Thyroid gland (tissue), 4 donors: ENCODE data around the gene KIF13A. TPM values are rescaled to one million over a fixed set of nuclear protein-coding genes. Genes with fewer than 3 reads are reported as not detected.
"Not testable (repeated sequence)": the region's sequence is repeated elsewhere in the genome, so short reads cannot be mapped to it uniquely, and the experiment has no call there.

Experiments used
- DNase-seq, 2 donors: peaks; one replicate each; pipeline ENCODE4 v3.0.0-alpha.2; 2019
- H3K27ac ChIP-seq, 3 donors: fragments of 200-600 bp; sonication (generic); 1 replicate in 2 of 3; 2 replicates in 1 of 3; pipeline ENCODE4 v1.5.1; 2016 to 2019; ENCODE audit warnings: mild to moderate bottlenecking in 1 of 3, moderate library complexity in 1 of 3
- H3K27me3 ChIP-seq: fragments of 200-600 bp; sonication (generic); one replicate; pipeline ENCODE4 v1.5.1; 2019
- H3K36me3 ChIP-seq, 2 donors: fragments of 200-600 bp; sonication (generic); one replicate each; pipeline ENCODE4 v1.5.1; 2016 to 2019
- H3K4me1 ChIP-seq, 2 donors: fragments of 200-600 bp; sonication (generic); one replicate each; pipeline ENCODE4 v1.5.1; 2017 to 2019
- H3K4me3 ChIP-seq, 3 donors: fragments of 200-600 bp; sonication (generic); replicated peaks in 1 of 3; 1 replicate in 2 of 3; 2 replicates in 1 of 3; pipeline ENCODE4 v1.5.1; 2016; ENCODE audit warnings: mild to moderate bottlenecking in 1 of 3
- H3K9me3 ChIP-seq: fragments of 200-600 bp; sonication (generic); one replicate; pipeline ENCODE4 v1.5.1; 2017
- POLR2A ChIP-seq, 2 donors: fragments of 450-650 bp; IDR thresholded peaks; one replicate each; pipeline ENCODE4 v1.6.1; 2017; ENCODE audit warnings: antibody characterized with exemption in 2 of 2, mild to moderate bottlenecking in 2 of 2, moderate library complexity in 1 of 2
- WGBS, 2 donors: methylation state at CpG; one replicate each; pipeline ENCODE4 v1.1.5; 2017; 5-methylcytosine and 5-hydroxymethylcytosine counted together
- intact Hi-C: fragments of 100-400 bp; cut with DNase I; formaldehyde crosslinking; loops from one replicate; pipeline ENCODE4 v1.15.1; 2023
- total RNA-seq, 4 donors: library from RNA; depleted of rRNA; stranded (reverse); fragments of >200 nt; gene quantifications; one replicate each; pipeline ENCODE4 v1.2.3, GENCODE V29; 2016
- TF ChIP-seq, protein P1 (sequence below), 6 experiments: fragments of 200-600 bp in 3 of 6; fragments of 450-650 bp in 3 of 6; sonication (generic) in 3 of 6; IDR thresholded peaks; one replicate each; pipeline ENCODE4 v1.5.1; 2016 to 2019; ENCODE audit warnings: antibody characterized with exemption in 6 of 6, mild to moderate bottlenecking in 2 of 6, inconsistent platforms in 1 of 6, moderate library complexity in 1 of 6

Gene KIF13A
- total RNA-seq, 4 donors from 2014 or later: 40.7 to 79.8 (median 66.4) TPM

DNA sequence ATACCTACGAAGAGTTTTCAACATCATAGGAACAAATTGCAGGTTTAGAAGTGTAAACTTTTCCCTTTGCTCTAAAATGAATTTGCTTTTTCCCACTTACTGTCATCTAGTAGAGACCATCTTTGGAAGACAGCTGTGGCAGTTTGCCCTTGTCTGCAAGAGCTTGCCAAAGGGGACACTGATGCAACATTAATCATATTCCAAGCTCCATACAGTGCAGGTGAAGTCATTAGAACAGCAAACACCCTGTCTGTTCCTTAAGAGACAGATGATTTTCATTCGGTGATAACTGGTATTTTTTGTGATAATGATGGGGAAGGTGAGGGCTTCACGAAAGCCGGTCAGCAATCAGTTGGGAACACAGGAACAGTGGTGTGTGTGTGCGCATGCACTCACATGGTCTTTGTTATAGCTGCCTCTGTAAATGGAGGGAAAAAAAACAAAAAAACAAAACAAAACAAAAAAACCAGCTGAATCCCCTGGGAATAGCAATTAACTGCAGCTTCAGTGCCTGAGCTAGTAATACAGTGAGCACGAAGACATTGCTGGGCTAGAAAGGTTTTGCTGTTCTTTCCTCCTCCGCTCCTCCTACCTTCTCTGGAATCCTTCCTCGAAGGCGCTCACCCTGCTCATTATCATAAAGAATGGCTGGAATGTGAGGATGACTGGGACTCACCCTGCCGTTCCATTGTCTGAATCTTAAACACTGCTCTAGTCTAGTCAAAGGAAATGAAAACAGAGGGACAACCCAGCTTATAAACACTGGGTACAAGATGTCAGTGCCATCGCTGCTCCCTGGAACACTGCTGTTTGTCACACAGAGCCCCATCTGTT, 35.2 kb upstream of the KIF13A start:
- Histone ChIP-seq H3K4me1 (no peaks in the 10 kb centered on the region), H3K9me3 (no peaks in the 10 kb centered on the region), H3K36me3 (no peaks in the 10 kb centered on the region), H3K27me3 (no peaks in the 10 kb centered on the region), H3K27ac (no peak overlapping the region), H3K4me3 (no peak overlapping the region)
- no peak for TF ChIP-seq POLR2A (IDR thresholded peaks at IDR 0.05)
- TF ChIP-seq, protein P1, sequence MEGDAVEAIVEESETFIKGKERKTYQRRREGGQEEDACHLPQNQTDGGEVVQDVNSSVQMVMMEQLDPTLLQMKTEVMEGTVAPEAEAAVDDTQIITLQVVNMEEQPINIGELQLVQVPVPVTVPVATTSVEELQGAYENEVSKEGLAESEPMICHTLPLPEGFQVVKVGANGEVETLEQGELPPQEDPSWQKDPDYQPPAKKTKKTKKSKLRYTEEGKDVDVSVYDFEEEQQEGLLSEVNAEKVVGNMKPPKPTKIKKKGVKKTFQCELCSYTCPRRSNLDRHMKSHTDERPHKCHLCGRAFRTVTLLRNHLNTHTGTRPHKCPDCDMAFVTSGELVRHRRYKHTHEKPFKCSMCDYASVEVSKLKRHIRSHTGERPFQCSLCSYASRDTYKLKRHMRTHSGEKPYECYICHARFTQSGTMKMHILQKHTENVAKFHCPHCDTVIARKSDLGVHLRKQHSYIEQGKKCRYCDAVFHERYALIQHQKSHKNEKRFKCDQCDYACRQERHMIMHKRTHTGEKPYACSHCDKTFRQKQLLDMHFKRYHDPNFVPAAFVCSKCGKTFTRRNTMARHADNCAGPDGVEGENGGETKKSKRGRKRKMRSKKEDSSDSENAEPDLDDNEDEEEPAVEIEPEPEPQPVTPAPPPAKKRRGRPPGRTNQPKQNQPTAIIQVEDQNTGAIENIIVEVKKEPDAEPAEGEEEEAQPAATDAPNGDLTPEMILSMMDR (IDR thresholded peaks at IDR 0.05): no peak
- DNase-seq: no peak
- WGBS, 2 donors: 61 to 66% methylated on average over 11 of the region's 11 CpGs
- intact Hi-C loops: no loop called here

DNA sequence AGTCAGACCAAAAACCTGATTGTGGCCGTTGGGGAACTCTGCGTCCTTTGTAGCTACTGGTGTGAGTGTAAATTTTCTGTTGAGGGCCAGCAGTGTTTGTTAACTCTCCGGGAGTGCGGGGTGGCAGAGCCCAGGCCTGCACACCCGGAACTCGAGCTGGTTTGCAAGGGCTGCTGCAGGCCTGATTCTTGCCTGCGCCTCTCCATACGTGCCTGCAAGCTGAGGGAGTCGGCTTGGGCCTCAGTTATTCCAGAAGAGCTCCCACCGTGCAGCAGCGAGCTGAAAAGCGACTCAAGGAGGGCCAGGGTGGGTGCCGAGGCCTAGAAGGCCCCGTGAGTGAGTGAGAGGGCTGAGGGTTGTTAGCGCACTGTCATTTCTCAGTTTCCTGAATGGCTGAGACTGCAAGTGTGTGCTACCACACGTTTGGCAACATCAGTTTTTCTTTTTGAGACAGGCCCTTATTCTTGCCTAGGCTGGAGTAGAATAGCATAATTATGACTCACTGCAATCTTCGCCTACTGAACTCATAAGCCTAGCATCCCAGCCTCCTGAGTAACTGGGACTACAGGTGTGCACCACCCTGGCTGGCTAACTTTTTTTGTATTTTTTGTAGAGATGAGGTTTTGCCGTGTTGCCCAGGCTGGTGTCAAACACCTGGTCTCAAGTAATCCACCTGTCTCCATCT, 33.9 kb upstream of the KIF13A start:
- Histone ChIP-seq H3K9me3 (no peaks in the 10 kb centered on the region), H3K27ac (no peak overlapping the region), H3K4me3 (no peak overlapping the region), H3K27me3 (no peaks in the 10 kb centered on the region), H3K36me3 (no peaks in the 10 kb centered on the region), H3K4me1 (no peaks in the 10 kb centered on the region)
- DNase-seq: no peak
- TF ChIP-seq POLR2A (IDR thresholded peaks at IDR 0.05): no peak
- TF ChIP-seq, protein P1 (IDR thresholded peaks at IDR 0.05): no peak
- 84 to 86% methylated on average over 18 of the region's 18 CpGs for WGBS, 2 donors
- intact Hi-C loops: no loop called here

DNA sequence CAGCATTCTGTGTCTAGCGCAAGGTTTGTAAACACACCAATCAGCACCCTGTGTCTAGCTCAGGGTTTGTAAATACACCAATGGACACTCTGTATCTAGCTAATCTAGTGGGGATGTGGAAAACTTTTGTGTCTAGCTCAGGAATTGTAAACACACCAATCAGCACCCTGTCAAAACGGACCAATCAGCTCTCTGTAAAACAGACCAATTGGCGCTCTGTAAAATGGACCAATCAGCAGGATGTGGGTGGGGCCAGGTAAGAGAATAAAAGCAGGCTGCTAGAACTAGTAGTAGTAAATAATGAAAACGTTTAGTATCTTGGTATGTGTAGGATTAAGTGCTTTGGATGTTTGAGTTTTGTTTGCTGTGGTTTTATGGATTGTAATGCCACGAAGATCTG, 33.1 kb upstream of the KIF13A start:
- intact Hi-C loops, H3K9me3 ChIP-seq, DNase-seq, H3K4me3 ChIP-seq, H3K4me1 ChIP-seq, H3K36me3 ChIP-seq, H3K27ac ChIP-seq, H3K27me3 ChIP-seq: not testable (repeated sequence)
- WGBS, 2 donors: 71 to 81% methylated on average over 5 of the region's 5 CpGs

DNA sequence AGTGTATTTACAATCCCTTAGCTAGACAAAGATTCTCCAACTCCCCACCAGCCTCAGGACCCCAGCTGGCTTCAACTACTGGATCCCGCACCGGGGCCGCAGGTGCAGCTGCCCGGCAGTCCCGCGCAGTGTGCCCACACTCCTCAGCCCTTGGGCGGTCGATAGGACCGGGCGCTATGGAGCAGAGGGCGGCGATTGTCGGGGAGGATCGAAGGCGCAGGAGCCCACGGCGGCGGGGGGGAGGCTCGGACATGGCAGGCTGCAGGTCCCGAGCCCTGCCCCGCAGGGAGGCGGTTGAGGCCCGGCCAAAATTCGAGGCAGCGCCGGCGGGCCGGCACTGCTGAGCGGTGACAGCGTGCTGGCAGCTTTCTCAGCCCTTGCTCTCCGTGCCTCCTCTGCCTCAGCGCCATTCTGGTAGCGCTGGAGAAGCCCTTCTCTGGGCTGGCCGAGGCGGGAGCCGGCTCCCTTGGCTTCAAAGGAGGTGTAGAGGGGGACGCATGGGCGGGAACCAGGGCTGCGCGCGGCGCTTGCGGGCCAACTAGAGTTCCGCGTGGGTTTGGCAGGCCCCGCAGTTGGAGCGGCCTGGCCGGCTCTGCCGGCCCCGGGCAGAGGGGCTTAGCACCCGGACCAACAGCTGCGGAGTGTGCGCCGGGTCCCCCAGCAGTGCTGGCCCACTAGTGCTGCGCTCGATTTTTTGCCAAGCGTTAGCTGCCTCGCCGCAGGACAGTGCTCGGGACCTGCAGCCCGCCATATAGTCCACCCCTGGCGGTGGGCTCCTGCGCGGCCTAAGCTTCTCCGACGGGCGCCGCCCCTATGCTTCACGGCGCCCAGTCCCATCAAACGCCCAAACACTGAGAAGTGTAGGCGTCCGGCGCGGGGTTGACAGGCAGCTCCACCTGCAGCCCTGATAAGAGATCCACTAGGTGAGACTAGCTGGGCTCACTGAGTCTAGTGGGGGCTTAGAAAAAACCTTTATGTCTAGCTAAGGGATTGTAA, 32.4 kb upstream of the KIF13A start:
- Histone ChIP-seq H3K36me3 (no peaks in the 10 kb centered on the region), H3K27ac (no peak overlapping the region), H3K27me3 (no peaks in the 10 kb centered on the region), H3K9me3 (no peaks in the 10 kb centered on the region), H3K4me1 (no peaks in the 10 kb centered on the region), H3K4me3 (no peak overlapping the region)
- TF ChIP-seq POLR2A (IDR thresholded peaks at IDR 0.05): no peak
- TF ChIP-seq, protein P1 (IDR thresholded peaks at IDR 0.05): no peak
- intact Hi-C loops: no loop called here
- WGBS, 2 donors: 79 to 80% methylated on average over 43 to 55 of the region's 75 CpGs
- DNase-seq: no peak

DNA sequence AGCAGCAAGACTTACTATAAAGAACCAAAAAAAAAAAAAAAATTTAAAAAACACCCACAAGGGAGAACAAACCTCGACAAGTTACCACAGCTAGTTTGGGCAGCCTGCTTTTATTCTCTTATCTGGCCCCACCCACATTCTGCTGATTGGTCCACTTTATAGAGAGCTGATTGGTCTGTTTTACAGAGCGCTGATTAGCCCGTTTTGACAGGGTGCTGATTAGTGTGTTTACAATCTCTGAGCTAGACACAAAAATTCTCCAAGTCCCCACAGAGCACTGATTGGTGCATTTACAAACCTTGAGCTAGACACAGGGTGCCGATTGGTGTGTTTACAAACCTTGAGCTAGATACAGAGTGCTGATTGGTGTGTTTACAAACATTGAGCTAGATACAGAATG, 31.7 kb upstream of the KIF13A start:
- H3K27me3 ChIP-seq, intact Hi-C loops, H3K4me3 ChIP-seq, H3K27ac ChIP-seq, H3K9me3 ChIP-seq, H3K4me1 ChIP-seq, H3K36me3 ChIP-seq, DNase-seq: not testable (repeated sequence)
- WGBS, 2 donors: 72 to 84% methylated on average over 4 of the region's 4 CpGs
